ENCODE measurements around the gene FIG4. TPM values are rescaled to one million over a fixed set of nuclear protein-coding genes. Genes with fewer than 3 reads are reported as not detected.
A peak's percentile ranks its signal among the peaks of the same experiment; 100 is the strongest.

The FIG4 gene
- polyA plus RNA-seq, 3 donors = 27.2 to 65.3 (median 53.7) TPM

GRCh38 chr6:109767961-109768360 is 76.9 kb downstream of the FIG4 start:
- Mint-ChIP-seq H3K4me1 (peaks cover 37% of the 10 kb centered on the region), H3K4me3 (no peak overlapping the region), H3K27ac (peak overlapping the region in 1 of 7 donors; percentile 49), H3K36me3 (peaks cover 43% of the 10 kb centered on the region in 2 donors), H3K27me3 (ENCODE audit: low read depth in 3 of 3) (peaks cover 0 to 1% (median 0%) of the 10 kb centered on the region in 3 donors), H3K9me3 (peaks cover 0 to 5% (median 3%) of the 10 kb centered on the region in 7 donors)
- Histone ChIP-seq H3K4me1 (ENCODE audit: control insufficient read depth in 1 of 2, insufficient read depth in 2 of 2, low read length in 2 of 2) (peaks cover 39 to 43% of the 10 kb centered on the region in 2 donors), H3K27me3 (ENCODE audit: control insufficient read depth in 2 of 2, insufficient read depth in 2 of 2, low read length in 2 of 2) (no peaks in the 10 kb centered on the region), H4K20me1 (ENCODE audit: insufficient read depth, low read length) (no peaks in the 10 kb centered on the region), H3K9ac (ENCODE audit: insufficient read depth, low read length, poor library complexity, severe bottlenecking) (no peak overlapping the region), H3K9me3 (replicated peaks in 1 of 2; ENCODE audit: control insufficient read depth in 1 of 2, insufficient read depth in 1 of 2, low read length in 2 of 2) (no peaks in the 10 kb centered on the region), H2AFZ (ENCODE audit: insufficient read depth, low read depth, low read length, poor library complexity, severe bottlenecking) (no peak overlapping the region), H3K36me3 (replicated peaks in 1 of 2; ENCODE audit: control insufficient read depth in 1 of 2, insufficient read depth in 2 of 2, low read length in 2 of 2) (peaks cover 35 to 60% of the 10 kb centered on the region in 2 donors), H3K27ac (ENCODE audit: low read depth in 1 of 2, low read length in 2 of 2) (peak overlapping the region in 1 of 2 donors; percentile 7), H3K4me3 (replicated peaks in 1 of 3; ENCODE audit: low read depth in 2 of 3, low read length in 3 of 3) (no peak overlapping the region), H3K4me2 (replicated peaks; ENCODE audit: extremely low read depth, low read length, poor library complexity, severe bottlenecking) (no peak overlapping the region), H3K79me2 (ENCODE audit: insufficient read depth, low read length) (no peaks in the 10 kb centered on the region)
- 96% methylated on average over 3 of the region's 3 CpGs for WGBS (ENCODE audit: insufficient coverage)
- no peak for DNase-seq
- intact Hi-C loops (cut with micrococcal nuclease) = no loop called here
- no peak for TF ChIP-seq CTCF (IDR thresholded peaks at IDR 0.05)

GRCh38 chr6:109768485-109768884 is 77.4 kb downstream of the FIG4 start:
- no peak overlapping the region for H3K4me3 Mint-ChIP-seq
- Histone ChIP-seq H2AFZ (ENCODE audit: insufficient read depth, low read depth, low read length, poor library complexity, severe bottlenecking) (no peak overlapping the region), H3K36me3 (replicated peaks in 1 of 2; ENCODE audit: control insufficient read depth in 1 of 2, insufficient read depth in 2 of 2, low read length in 2 of 2) (peaks cover 31 to 54% of the 10 kb centered on the region in 2 donors), H3K4me2 (replicated peaks; ENCODE audit: extremely low read depth, low read length, poor library complexity, severe bottlenecking) (no peak overlapping the region), H3K9me3 (replicated peaks in 1 of 2; ENCODE audit: control insufficient read depth in 1 of 2, insufficient read depth in 1 of 2, low read length in 2 of 2) (no peaks in the 10 kb centered on the region), H4K20me1 (ENCODE audit: insufficient read depth, low read length) (no peaks in the 10 kb centered on the region), H3K4me3 (replicated peaks in 1 of 3; ENCODE audit: low read depth in 2 of 3, low read length in 3 of 3) (no peak overlapping the region), H3K4me1 (ENCODE audit: control insufficient read depth in 1 of 2, insufficient read depth in 2 of 2, low read length in 2 of 2) (peaks cover 45 to 48% of the 10 kb centered on the region in 2 donors), H3K27ac (ENCODE audit: low read depth in 1 of 2, low read length in 2 of 2) (peak overlapping the region in 1 of 2 donors; percentile 7), H3K9ac (ENCODE audit: insufficient read depth, low read length, poor library complexity, severe bottlenecking) (no peak overlapping the region), H3K27me3 (ENCODE audit: control insufficient read depth in 2 of 2, insufficient read depth in 2 of 2, low read length in 2 of 2) (no peaks in the 10 kb centered on the region), H3K79me2 (ENCODE audit: insufficient read depth, low read length) (no peaks in the 10 kb centered on the region)
- peaks cover 0 to 5% (median 3%) of the 10 kb centered on the region in 7 donors for H3K9me3 Mint-ChIP-seq
- no peak for TF ChIP-seq CTCF (IDR thresholded peaks at IDR 0.05)
- H3K36me3 Mint-ChIP-seq = peaks cover 40% of the 10 kb centered on the region in 2 donors
- intact Hi-C loops (cut with micrococcal nuclease) = no loop called here
- peak overlapping the region in 3 of 7 donors; percentile 32 to 58 (median 43) for H3K27ac Mint-ChIP-seq
- no peak for DNase-seq
- peaks cover 0 to 1% (median 0%) of the 10 kb centered on the region in 3 donors for H3K27me3 Mint-ChIP-seq (ENCODE audit: low read depth in 3 of 3)
- peaks cover 42% of the 10 kb centered on the region for H3K4me1 Mint-ChIP-seq
- 79% methylated on average over 2 of the region's 5 CpGs for WGBS (ENCODE audit: insufficient coverage)
